IMR-90 (cell line): Measurements from ENCODE around the gene S100A16. TPM values are rescaled to one million over a fixed set of nuclear protein-coding genes. Genes with fewer than 3 reads are reported as not detected.

Source experiments
- ATAC-seq: fragments of 200-7000 bp; cut with Tn5 transposase; 2 replicates; pipeline ENCODE4 v1.9.1; 2020; ENCODE audit warnings: low read depth, mild to moderate bottlenecking, moderate library complexity
- BruUV-seq: library from RNA; stranded (reverse); fragments of 400-500 nt; replicated peaks from 2 replicates; lab custom pipeline; 2021; lab: Mats Ljungman, UMichigan
- CTCF ChIA-PET: fragments of 300-600 bp; formaldehyde crosslinking; extraction: SDS; loops from one replicate; lab custom pipeline; 2021; ENCODE audit warnings: antibody characterized with exemption; lab: Yijun Ruan, JAX
- POLR2A ChIA-PET: fragments of 300-600 bp; sonication (Branson Sonifier 250); formaldehyde crosslinking; loops from one replicate; lab custom pipeline; 2022; ENCODE audit warnings: antibody characterized with exemption; ENCODE audit not compliant: unreplicated experiment; lab: Charles Lee
- DNase-seq: peaks from one replicate; pipeline ENCODE4 v3.0.0; 2013
- H2AFZ ChIP-seq: replicated peaks from 2 replicates; pipeline ENCODE3; 2013; ENCODE audit warnings: low read length, mild to moderate bottlenecking; ENCODE audit not compliant: poor library complexity
- H2AK5ac ChIP-seq: 2 replicates; pipeline ENCODE4 v1.6.1; 2013; ENCODE audit warnings: low read depth, low read length, inconsistent platforms
- H2AK9ac ChIP-seq: replicated peaks from 2 replicates; pipeline ENCODE3; 2013; ENCODE audit warnings: mild to moderate bottlenecking, low read depth, low read length, moderate library complexity; ENCODE audit not compliant: poor library complexity
- H2BK120ac ChIP-seq: 2 replicates; pipeline ENCODE4 v1.6.1; 2013; ENCODE audit warnings: low read depth, low read length, inconsistent platforms
- H2BK15ac ChIP-seq: 3 replicates; pipeline ENCODE4 v1.6.1; 2013; ENCODE audit warnings: low read depth, low read length, inconsistent platforms
- H2BK20ac ChIP-seq: 2 replicates; pipeline ENCODE4 v1.6.1; 2013; ENCODE audit warnings: low read depth, mild to moderate bottlenecking, inconsistent platforms, low read length, moderate library complexity
- H2BK5ac ChIP-seq: 2 replicates; pipeline ENCODE4 v1.6.1; 2013; ENCODE audit warnings: mild to moderate bottlenecking, low read depth, low read length, inconsistent platforms; ENCODE audit not compliant: poor library complexity, severe bottlenecking
- H3K14ac ChIP-seq: replicated peaks from 2 replicates; pipeline ENCODE4 v1.6.1; 2013; ENCODE audit warnings: low read depth, low read length, inconsistent platforms
- H3K18ac ChIP-seq: 2 replicates; pipeline ENCODE4 v1.6.1; 2013; ENCODE audit warnings: low read depth, low read length, control low read depth
- H3K23ac ChIP-seq: 2 replicates; pipeline ENCODE4 v1.6.1; 2013; ENCODE audit warnings: low read depth, low read length, inconsistent platforms
- H3K27ac ChIP-seq: 2 replicates; pipeline ENCODE4 v1.5.1; 2013; ENCODE audit warnings: mild to moderate bottlenecking, control low read depth, low read length; ENCODE audit not compliant: insufficient read depth
- H3K27me3 ChIP-seq: 2 replicates; pipeline ENCODE4 v1.6.1; 2013; ENCODE audit warnings: low read length; ENCODE audit not compliant: control insufficient read depth, insufficient read depth
- H3K36me3 ChIP-seq: 2 replicates; pipeline ENCODE4 v1.6.1; 2013; ENCODE audit warnings: low read length, mixed read lengths; ENCODE audit not compliant: control insufficient read depth, insufficient read depth
- H3K4ac ChIP-seq: 2 replicates; pipeline ENCODE4 v1.6.1; 2013; ENCODE audit warnings: low read depth, low read length, inconsistent platforms
- H3K4me1 ChIP-seq: 2 replicates; pipeline ENCODE4 v1.6.1; 2013; ENCODE audit warnings: low read length, mixed read lengths; ENCODE audit not compliant: control insufficient read depth, insufficient read depth
- H3K4me2 ChIP-seq: 2 replicates; pipeline ENCODE4 v1.6.1; 2013; ENCODE audit warnings: low read depth, mild to moderate bottlenecking, control low read depth, low read length, moderate library complexity
- H3K4me3 ChIP-seq: 2 replicates; pipeline ENCODE4 v1.5.1; 2013; ENCODE audit warnings: low read depth, mild to moderate bottlenecking, control low read depth, low read length, moderate library complexity; ENCODE audit not compliant: insufficient read depth
- H3K56ac ChIP-seq: 2 replicates; pipeline ENCODE4 v1.6.1; 2013; ENCODE audit warnings: low read length, inconsistent platforms; ENCODE audit not compliant: insufficient read depth; ENCODE audit errors: extremely low read depth
- H3K79me1 ChIP-seq, 2 experiments: 2 replicates each; pipeline ENCODE4 v1.6.1; 2013; ENCODE audit warnings: low read length in 2 of 2, inconsistent platforms in 1 of 2, low read depth in 1 of 2
- H3K9ac ChIP-seq: 2 replicates; pipeline ENCODE4 v1.6.1; 2013; ENCODE audit warnings: low read depth, low read length, control low read depth
- H3K9me1 ChIP-seq: 2 replicates; pipeline ENCODE4 v1.6.1; 2013; ENCODE audit warnings: low read length, inconsistent platforms; ENCODE audit not compliant: insufficient read depth
- H3K9me3 ChIP-seq: 2 replicates; pipeline ENCODE4 v1.6.1; 2013; ENCODE audit warnings: low read length; ENCODE audit not compliant: control insufficient read depth, insufficient read depth
- H4K20me1 ChIP-seq: 2 replicates; pipeline ENCODE4 v1.6.1; 2013; ENCODE audit warnings: low read length, inconsistent platforms; ENCODE audit not compliant: insufficient read depth
- H4K5ac ChIP-seq: 2 replicates; pipeline ENCODE4 v1.6.1; 2013; ENCODE audit warnings: mild to moderate bottlenecking, low read depth, low read length, control low read depth
- H4K8ac ChIP-seq, 2 experiments: 2 replicates each; pipeline ENCODE4 v1.6.1; 2013; ENCODE audit warnings: low read depth in 2 of 2, low read length in 2 of 2, control low read depth in 1 of 2, inconsistent platforms in 1 of 2
- H4K91ac ChIP-seq: 2 replicates; pipeline ENCODE4 v1.6.1; 2013; ENCODE audit warnings: low read depth, low read length, inconsistent platforms; ENCODE audit not compliant: insufficient read depth
- BHLHE40 ChIP-seq: fragments of 150-350 bp; IDR thresholded peaks from 2 replicates; pipeline ENCODE4 v1.6.1; 2016; ENCODE audit warnings: mild to moderate bottlenecking, low read depth, low read length
- CEBPB ChIP-seq: IDR thresholded peaks from 2 replicates; pipeline ENCODE4 v1.6.1; 2012; ENCODE audit warnings: low read depth, low read length, improper control_type of control experiment
- ELK1 ChIP-seq: fragments of 150-350 bp; IDR thresholded peaks from 2 replicates; pipeline ENCODE4 v1.6.1; 2016; ENCODE audit warnings: low read depth, mild to moderate bottlenecking, low read length, moderate library complexity, borderline replicate concordance
- FOS ChIP-seq: fragments of 150-350 bp; IDR thresholded peaks from 2 replicates; pipeline ENCODE4 v1.6.1; 2016; ENCODE audit warnings: low read depth, low read length
- MAFK ChIP-seq: IDR thresholded peaks from 2 replicates; pipeline ENCODE4 v1.6.1; 2012; ENCODE audit warnings: low read depth, low read length, improper control_type of control experiment
- MAZ ChIP-seq: IDR thresholded peaks from 2 replicates; pipeline ENCODE4 v1.6.1; 2012; ENCODE audit warnings: low read depth, mild to moderate bottlenecking, low read length, improper control_type of control experiment, moderate library complexity, borderline replicate concordance
- MXI1 ChIP-seq: IDR thresholded peaks from 2 replicates; pipeline ENCODE4 v1.6.1; 2012; ENCODE audit warnings: low read depth, mild to moderate bottlenecking, low read length, moderate library complexity, borderline replicate concordance
- NFE2L2 ChIP-seq: fragments of 150-350 bp; IDR thresholded peaks from 2 replicates; pipeline ENCODE4 v1.6.1; 2016; ENCODE audit warnings: low read depth, mild to moderate bottlenecking, low read length
- POLR2A ChIP-seq: IDR thresholded peaks from 2 replicates; pipeline ENCODE4 v1.6.1; 2012; ENCODE audit warnings: mild to moderate bottlenecking, low read depth, low read length
- RAD21 ChIP-seq: IDR thresholded peaks from 2 replicates; pipeline ENCODE4 v1.6.1; 2012; ENCODE audit warnings: low read length, improper control_type of control experiment
- RCOR1 ChIP-seq: IDR thresholded peaks from 2 replicates; pipeline ENCODE4 v1.6.1; 2012; ENCODE audit warnings: mild to moderate bottlenecking, low read length, improper control_type of control experiment; ENCODE audit not compliant: insufficient replicate concordance
- USF2 ChIP-seq: fragments of 150-350 bp; IDR thresholded peaks from 2 replicates; pipeline ENCODE4 v1.6.1; 2017; ENCODE audit warnings: mild to moderate bottlenecking, antibody characterized with exemption, low read length, low read depth
- WGBS, 2 experiments: methylation state at CpG; one replicate each; pipeline versions ENCODE4 v1.1.5 to v1.1.7; 2013; ENCODE audit warnings: missing lambda C conversion rate in 2 of 2; ENCODE audit not compliant: insufficient read length in 1 of 2; ENCODE audit errors: extremely low coverage in 2 of 2; 5-methylcytosine and 5-hydroxymethylcytosine counted together
- dilution Hi-C: fragments of 300-500 bp; cut with HindIII; formaldehyde crosslinking; loops from one replicate; pipeline ENCODE4 v1.14.3; 2018; ENCODE audit warnings: low sequenced_read_pairs; ENCODE audit not compliant: unreplicated experiment
- in situ Hi-C: fragments of 300-500 bp; cut with MboI; formaldehyde crosslinking; loops from 3 replicates; pipeline ENCODE4 v1.14.3; 2019; ENCODE audit warnings: low sequenced_read_pairs, inconsistent platforms, mixed read lengths
- intact Hi-C: fragments of 100-400 bp; cut with micrococcal nuclease; formaldehyde crosslinking; loops from 2 replicates; pipeline ENCODE4 v1.10.0; 2022
- polyA plus RNA-seq, 3 experiments: library from polyadenylated mRNA; depleted of rRNA; stranded (reverse); fragments of >200 nt; gene quantifications; 2 replicates each; pipeline ENCODE4 v1.2.3, GENCODE V29; 2012; ENCODE audit warnings: low replicate concordance in 1 of 3
- total RNA-seq: library from RNA; depleted of rRNA; stranded (reverse); fragments of >200 nt; gene quantifications from 2 replicates; pipeline ENCODE4 v1.2.3, GENCODE V29; 2012

S100A16 gene
- total and polyA plus RNA-seq, 2 of the 4 experiments (the other 2 are of a cell fraction), result 201 to 515 TPM

GRCh38 chr1:153614189-153614900, 1.4 kb upstream of the S100A16 start (continued):
- TF ChIP-seq CEBPB, result no peak

- no peaks in the 10 kb centered on the region for H3K9me3 ChIP-seq
- no peak overlapping the region for H3K18ac ChIP-seq
- in situ Hi-C loops (no loop called here), dilution Hi-C loops (no loop called here), intact Hi-C loops (loop anchor here (2.0 kb wide), 1 partner anchor 41 kb away; no protein-coding TSS in a partner anchor)
- peak overlapping the region; percentile 63 for H2BK20ac ChIP-seq
- peak overlapping the region; percentile 42 for H2AK5ac ChIP-seq
- no peak overlapping the region for H4K5ac ChIP-seq
- DNase-seq, result no peak
- H3K27me3 ChIP-seq, result no peaks in the 10 kb centered on the region
- H2AK9ac ChIP-seq, result peak overlapping the region; percentile 99
- peak overlapping the region; percentile 95 for H3K27ac ChIP-seq
- H3K79me1 ChIP-seq, result peaks cover 8 to 42% of the 10 kb centered on the region in 2 experiments; a peak in 3 of 4 replicates
- no peak for ATAC-seq
- POLR2A ChIA-PET, result interaction anchor here (0.5 to 1.4 kb wide), 2 partner anchors 14 to 170 kb away, joined by 3 to 10 read pairs; partner anchors contain the start of gene S100A13
- H3K4me1 ChIP-seq, result peaks cover 37% of the 10 kb centered on the region
- H2AFZ ChIP-seq, result peak overlapping the region; percentile 72
- peaks cover 2% of the 10 kb centered on the region; the same call in 1 of the 2 replicates for H3K36me3 ChIP-seq
- H4K8ac ChIP-seq, result peak overlapping the region; percentile 49 to 79
- peak overlapping the region; percentile 28; the same call in 1 of the 2 replicates for H3K9ac ChIP-seq
- CTCF ChIA-PET, result interaction anchor here (1.1 to 3.3 kb wide), 3 partner anchors 9 to 41 kb away, joined by 3 to 18 read pairs (median 8); partner anchors contain the start of genes S100A1 and S100A13
- H3K9me1 ChIP-seq, result peaks cover 11% of the 10 kb centered on the region
- peak overlapping the region; percentile 73 for H4K91ac ChIP-seq
- peak overlapping the region; percentile 76; the same call in 1 of the 2 replicates for H2BK120ac ChIP-seq
- no TSS peak for BruUV-seq
- H3K4ac ChIP-seq, result peak overlapping the region; percentile 90
- no peak overlapping the region for H3K56ac ChIP-seq
- WGBS, 2 experiments, result 90% methylated on average over 2 of the region's 5 CpGs; no CpG with 5 or more reads in 1 of the 2 experiments
- H4K20me1 ChIP-seq, result peaks cover 11% of the 10 kb centered on the region; the same call in 1 of the 2 replicates
- H3K4me2 ChIP-seq, result no peak overlapping the region
- H2BK5ac ChIP-seq, result peak overlapping the region; percentile 14
- H3K4me3 ChIP-seq, result no peak overlapping the region
- H3K23ac ChIP-seq, result no peak overlapping the region
- peak overlapping the region; percentile 93; the same call in 1 of the 2 replicates for H3K14ac ChIP-seq
- H2BK15ac ChIP-seq, result peak overlapping the region; percentile 61; the same call in 2 of the 3 replicates
- no peak for TF ChIP-seq MXI1
- TF ChIP-seq ELK1, result no peak
- TF ChIP-seq MAFK, result no peak
- no peak for TF ChIP-seq RAD21
- TF ChIP-seq MAZ, result no peak
- no peak for TF ChIP-seq USF2
- no peak for TF ChIP-seq NFE2L2
- TF ChIP-seq POLR2A, result no peak
- TF ChIP-seq BHLHE40, result no peak
- no peak for TF ChIP-seq FOS
- no peak for TF ChIP-seq RCOR1
These were observed 469 bp upstream of the S100A16 start for GRCh38 chr1:153613406-153613805.
